Testis (tissue), 2 donors: ENCODE results near the gene ITGA6.

ENCODE experiments used
- CTCF ChIP-seq, 3 experiments: fragments of 450-650 bp in 2 of 3; fragments of 200-600 bp in 1 of 3; sonication (generic) in 1 of 3; IDR thresholded peaks; one replicate each; pipeline ENCODE4 v1.5.1; 2016 to 2019; ENCODE audit warnings: antibody characterized with exemption in 3 of 3, mild to moderate bottlenecking in 2 of 3, moderate library complexity in 1 of 3
- POLR2A ChIP-seq: fragments of 450-650 bp; IDR thresholded peaks from one replicate; pipeline ENCODE4 v1.6.1; 2017; ENCODE audit warnings: antibody characterized with exemption, mild to moderate bottlenecking, moderate library complexity

GRCh38 chr2:172387361-172387760 is 40.0 kb upstream of the ITGA6 start:
- TF ChIP-seq CTCF (IDR thresholded peaks at IDR 0.05) (no peak), POLR2A (no peak)
